Activated T-cell treated with anti-CD3 and anti-CD28 coated beads for 4 hours (primary cell): ENCODE results near the gene PRLH.

ENCODE experiments used
- DNase-seq: peaks from one replicate; pipeline ENCODE4 v3.0.0-alpha.2; 2020

PRLH gene, protein sequence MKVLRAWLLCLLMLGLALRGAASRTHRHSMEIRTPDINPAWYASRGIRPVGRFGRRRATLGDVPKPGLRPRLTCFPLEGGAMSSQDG

DNA sequence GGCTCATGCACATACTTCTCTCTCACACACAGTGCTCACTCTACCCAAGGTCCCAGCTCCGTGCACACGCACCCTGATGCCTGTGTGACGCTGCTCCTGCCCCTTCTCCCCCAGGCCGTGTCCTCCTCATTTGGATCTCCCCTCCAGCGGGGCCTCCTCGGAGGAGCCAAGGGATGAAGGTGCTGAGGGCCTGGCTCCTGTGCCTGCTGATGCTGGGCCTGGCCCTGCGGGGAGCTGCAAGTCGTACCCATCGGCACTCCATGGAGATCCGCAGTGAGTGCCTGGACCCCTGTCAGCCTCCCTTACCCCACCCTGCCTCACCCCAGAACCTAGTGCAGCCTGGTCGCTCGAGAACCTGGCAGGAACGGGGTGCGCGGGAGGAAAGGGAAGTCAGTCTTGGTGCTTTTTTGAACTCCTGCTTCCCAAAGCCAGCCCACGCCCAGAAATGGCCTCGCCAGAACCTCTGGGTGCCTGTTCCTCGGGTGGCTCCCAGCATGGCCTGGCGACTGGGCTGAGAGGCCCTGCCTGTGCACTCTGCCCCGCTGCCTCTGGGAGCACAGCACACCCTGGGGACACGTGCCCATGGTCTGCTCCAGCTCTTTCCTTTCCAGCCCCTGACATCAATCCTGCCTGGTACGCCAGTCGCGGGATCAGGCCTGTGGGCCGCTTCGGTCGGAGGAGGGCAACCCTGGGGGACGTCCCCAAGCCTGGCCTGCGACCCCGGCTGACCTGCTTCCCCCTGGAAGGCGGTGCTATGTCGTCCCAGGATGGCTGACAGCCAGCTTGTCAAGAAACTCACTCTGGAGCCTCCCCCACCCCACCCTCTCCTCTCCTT is at the start of gene PRLH:
TSS of gene PRLH (plus strand) at position 174 of the 835 bp plus-strand sequence. CDS start at position 174, 0 bp downstream.
- no peak for DNase-seq

DNA sequence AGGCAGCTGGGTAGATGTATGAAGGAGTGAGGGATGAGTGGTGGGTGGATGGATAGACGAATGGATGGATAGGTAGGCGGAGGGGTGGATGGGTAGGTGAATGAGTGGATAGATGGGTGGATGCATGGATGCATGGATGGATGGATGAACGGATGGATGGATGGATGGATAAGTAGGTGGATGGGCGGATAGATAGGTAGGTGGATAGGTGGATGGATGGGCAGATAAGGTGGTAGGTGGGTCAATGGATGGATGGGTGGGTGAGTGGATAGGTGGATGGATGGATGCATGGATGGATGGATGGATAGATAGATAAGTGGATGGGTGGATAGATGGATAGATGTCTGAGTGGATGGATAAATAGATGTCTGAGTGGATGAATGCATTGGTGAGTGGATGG is 49.2 kb upstream of the PRLH start:
- no peak for DNase-seq

DNA sequence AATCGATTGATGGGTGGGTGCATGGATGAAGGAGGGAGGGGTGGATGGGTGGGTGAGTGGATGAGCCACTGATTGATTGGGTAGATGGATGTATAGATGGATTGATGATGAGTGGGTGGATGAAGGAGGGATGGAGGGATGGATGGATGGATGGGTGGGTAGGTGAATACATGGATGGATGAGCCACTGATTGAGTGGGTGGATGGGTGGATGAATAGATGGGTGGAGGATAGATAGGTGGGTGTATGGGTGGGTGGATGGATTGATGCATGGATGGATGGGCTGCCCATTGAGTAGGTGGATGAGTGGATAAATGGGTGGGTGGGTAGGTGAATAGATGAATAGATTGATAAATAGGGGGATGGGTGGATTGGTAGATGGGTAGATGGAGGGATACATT is 48.4 kb upstream of the PRLH start:
- DNase-seq: no peak

DNA sequence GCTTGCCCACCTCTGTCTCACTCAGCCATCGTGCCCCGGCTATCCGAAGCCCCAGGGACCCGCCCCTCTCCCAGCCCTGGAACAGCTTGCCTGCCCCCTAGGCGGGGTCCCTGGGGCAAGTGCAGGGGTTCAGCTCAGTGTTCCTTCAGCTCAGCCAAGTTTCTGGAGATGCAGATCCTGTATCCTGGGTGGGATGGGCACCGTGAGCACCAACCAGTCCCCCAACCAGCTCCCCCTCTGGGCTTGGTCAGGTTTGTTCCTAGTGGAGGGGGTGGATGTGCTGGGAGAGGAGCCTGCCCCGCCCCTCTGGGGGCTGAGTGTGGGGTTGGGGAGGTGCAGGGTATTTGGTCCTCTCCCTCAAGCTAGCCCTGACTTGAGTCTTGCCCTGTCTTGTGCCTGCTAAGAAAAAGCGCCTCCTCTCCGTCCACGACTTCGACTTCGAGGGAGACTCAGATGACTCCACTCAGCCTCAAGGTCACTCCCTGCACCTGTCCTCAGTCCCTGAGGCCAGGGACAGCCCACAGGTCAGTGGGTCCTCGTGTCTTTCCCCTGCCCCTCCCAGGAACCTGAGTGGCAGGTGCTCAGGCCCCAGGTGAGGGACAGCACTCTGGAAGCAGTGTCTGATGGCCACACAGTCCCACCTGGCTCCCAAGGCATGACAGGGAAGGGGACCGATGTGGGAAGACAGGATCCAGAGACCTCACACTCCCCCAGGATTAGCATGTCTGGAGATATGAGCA is 46.7 kb upstream of the PRLH start:
- no peak for DNase-seq

DNA sequence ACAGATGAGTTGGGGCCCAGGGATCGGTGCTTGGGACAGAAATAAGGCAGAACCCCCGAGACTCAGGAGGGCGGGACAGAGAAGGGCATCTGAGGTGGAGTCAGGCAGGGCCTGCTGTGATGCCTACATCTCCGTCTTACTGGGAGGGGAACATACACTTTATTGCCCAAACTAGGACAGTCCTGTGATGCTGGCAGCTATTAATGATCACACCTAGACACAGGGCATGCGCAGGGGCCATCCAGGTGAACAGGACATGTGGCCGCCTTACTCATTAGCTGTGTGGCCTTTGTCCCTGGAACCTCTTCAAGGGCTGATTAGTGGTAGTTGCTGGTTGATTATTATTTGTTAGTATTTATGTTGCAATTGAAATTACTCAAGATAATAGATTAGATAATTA is 46.1 kb upstream of the PRLH start:
- no peak for DNase-seq

DNA sequence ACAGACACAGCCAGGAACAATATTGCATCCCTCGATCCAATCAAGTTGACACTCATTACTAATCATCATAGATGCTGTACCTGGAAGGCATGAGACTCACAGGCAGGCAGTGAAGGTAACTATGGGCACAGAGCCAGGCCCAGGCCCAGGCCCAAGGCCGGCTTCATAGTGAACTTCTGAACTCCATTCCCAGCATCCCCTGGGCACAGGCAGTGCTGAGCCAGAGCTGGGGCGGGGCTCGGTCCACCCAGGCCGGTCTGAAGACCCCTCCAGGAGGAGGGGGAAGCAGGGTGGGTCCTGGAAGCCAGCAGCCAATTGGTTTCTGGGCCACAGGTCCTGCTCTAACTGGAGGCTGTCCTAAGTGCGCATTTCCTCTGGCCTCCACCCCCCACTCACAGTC is 41.7 kb upstream of the PRLH start:
- DNase-seq: no peak

DNA sequence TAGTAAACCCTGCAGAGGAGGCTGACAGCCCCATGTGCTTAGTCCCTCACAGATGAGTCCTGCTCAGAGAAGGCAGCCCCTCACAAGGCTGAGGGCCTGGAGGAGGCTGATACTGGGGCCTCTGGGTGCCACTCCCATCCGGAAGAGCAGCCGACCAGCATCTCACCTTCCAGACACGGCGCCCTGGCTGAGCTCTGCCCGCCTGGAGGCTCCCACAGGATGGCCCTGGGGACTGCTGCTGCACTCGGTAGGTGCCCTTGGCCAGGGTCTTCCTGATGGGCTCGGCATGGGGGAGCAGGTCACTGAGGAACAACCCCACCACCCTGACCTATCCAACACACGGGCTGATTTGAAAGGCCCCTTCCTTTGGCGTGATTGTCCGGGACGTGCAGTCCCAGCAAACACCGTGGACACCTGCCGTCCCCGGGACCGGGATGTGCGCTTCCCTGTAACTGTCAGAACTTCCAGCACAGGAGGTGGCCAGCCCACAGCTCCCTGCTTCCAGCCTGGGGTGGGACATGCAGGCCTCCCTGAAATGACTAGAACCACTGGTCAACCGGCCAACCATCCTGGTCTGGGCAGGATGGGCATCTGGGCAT is 40.7 kb upstream of the PRLH start:
- DNase-seq: no peak

DNA sequence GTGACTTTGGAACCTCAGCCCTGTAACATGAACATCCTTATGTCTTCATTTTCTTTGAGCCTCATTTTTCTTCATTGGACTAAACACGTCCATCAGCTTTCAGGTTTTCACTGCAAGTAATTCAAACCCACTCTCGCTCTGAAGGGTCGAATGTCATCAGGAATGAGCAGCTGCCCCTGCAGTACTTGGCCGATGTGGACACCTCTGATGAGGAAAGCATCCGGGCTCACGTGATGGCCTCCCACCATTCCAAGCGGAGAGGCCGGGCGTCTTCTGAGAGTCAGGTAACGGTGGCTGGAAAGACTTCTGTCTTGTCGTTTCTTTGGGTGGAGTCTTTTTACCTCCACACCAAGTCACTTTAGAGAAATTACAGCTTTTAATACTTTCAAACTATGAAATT is 39.1 kb upstream of the PRLH start:
- DNase-seq: no peak

DNA sequence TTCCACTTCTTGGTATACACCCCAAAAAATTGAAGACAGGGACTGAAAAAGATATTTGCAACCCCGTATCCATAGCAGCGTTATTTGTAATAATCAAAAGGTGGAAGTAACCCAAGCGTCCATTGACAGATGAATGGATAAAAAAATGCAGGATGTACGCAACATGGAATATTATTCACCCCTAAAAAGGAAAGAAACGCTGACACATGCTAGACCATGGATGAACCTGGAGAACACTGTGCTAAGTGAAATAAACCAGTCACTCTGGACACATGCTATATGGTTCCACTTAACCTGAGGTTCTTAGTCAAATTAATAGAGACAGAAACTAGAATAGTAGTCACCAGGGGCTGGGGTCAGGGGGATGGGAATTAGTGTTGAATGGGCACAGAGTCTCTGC is 38.6 kb upstream of the PRLH start:
- DNase-seq: no peak

DNA sequence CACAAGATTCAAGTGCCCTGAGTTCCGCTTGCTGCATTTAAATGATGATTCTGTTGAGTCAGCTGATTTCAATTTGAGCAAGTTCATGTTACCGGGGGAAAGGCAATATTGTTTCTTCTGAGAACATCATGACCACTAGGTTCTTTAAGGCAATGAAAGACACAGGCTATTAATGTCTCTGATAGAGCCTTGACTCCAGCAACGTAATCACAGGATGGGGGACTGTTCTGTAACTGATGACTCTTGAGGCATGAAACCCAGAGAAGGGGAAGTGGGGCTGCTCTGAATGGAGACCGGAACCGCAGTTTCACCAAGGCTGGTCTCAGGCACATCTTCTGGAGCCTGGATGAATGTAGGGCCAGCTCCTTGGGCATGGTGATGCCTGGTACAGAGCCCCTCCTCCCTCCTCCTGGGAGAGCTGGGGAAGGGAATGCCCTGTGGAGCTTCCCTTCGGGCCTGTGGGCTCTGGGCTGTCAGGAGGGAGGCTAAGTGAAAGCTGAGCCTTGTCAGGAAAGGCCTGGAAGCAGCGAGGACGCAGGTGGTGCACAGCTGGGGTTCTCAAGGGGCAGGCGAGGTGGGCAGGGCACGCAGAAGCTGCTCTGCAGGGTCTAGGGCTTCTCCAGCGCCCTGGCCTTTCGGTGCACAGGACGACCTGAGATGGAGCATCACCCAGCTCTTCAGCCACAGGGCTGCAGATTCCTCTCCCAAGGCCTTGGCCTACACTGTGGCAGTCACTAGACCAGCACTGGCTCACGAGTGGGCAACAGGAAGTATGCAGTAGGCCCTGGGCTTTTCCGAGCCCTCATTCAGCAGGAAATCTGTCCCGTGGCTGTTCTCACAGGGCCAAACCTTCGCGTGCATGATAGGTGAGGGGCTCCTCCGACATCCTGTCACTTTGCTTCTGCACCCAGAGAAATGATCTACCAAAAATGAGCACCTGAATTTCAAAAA is 36.6 kb upstream of the PRLH start:
- DNase-seq: no peak

DNA sequence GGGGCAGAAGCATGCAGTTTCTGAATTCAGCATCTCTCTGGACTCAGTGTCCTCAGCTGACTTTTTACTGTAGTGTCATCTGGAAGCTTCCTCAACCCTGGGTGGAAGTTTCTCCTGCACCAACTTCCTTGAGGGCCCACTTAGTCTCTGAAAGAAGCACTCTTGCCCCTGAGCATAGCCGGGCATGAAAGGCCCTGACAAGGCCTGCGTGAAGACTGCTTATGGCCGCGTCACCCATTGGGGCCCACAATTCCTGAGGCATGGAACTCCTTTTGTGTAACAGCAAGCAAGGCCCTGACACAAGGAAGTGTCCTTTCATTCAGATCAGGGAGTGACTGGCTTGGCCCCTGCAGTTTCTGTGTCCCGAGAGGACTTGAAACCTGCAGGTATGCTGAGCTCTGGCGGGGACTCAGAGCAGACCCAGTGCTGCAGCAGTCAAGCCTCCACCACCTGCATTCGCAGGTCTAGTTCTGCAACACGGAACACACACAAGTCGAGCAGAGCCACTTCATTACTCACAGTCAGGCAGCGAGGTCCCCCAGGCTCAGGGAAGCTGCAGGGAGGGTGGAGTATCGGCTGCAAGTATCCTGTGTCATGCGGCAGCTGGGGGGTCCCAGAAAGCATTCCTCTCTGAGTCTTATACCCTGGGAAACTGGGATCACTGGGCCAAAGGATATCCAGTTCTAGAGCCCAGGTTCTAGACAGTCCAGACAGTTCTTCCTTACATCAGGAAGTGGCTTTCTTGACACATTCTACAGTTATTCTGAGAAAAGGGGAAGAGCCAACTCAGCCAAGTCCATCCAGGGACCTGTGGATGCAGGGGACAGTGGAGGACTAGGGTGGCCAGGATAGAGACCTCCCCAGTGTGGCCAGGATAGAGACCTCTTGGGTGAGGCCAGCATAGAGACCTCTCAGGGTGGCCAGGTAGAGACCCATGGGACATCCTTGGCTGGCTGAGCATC is 35.6 kb upstream of the PRLH start:
- no peak for DNase-seq

DNA sequence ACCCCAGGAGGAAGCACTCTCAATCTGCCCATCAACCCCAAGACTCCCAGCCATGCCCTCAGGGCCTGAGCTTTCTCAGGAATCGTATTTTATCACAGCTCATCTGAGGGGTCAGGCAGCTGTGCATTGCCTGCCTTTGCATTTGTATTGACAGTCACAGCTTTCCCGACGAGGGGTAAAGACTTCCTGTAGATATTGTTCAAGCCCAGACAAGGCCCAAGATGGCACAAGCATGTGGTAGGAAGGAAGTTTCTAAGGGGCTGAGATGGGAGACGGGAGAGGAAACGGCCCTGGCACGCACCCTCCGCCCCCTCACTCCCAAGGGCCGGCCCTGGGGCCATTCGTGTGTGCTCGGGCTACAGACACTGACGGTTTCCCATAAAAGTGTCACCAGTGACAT is 34.2 kb upstream of the PRLH start:
- no peak for DNase-seq

DNA sequence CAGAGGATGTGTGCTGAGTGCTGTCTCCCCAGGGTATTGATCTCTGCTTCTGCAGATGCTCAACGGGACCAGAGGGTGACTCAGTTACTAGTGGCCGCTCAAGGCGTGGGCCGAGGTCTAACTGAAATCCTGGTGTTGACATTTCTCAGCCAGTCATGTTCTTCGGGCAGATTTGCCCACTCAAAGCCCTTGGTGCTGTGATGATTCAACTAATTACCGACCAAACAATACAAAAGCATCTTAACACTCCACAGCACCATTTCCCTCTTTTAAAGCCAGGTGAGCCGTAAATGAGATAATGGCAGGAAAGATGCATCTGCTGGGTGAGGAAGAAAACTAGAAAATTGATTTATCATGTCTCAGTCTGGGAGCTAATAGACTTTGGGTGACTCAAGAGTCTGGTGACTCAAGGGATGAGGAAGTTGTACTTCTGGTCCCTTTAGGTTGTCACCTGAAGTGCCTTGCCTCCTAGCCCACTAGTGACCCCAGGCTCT is 32.7 kb upstream of the PRLH start:
- no peak for DNase-seq

DNA sequence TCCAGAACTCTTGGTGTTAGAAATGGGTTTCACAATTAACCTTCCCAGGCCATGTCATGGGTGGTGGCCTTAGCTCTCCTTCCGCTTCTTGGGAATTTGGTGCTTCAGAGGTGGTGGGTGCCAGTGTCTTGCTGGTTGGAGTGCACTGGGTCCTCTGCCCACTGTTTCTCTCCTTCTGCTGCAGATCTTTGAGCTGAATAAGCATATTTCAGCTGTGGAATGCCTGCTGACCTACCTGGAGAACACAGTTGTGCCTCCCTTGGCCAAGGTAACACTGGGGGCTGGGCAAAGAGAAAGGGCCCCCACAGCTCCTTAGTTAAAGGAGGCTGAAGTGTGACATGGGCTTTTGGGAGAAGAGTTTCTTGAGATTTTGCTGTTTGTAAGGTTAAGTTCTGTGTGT is 32.0 kb upstream of the PRLH start:
- DNase-seq: no peak

DNA sequence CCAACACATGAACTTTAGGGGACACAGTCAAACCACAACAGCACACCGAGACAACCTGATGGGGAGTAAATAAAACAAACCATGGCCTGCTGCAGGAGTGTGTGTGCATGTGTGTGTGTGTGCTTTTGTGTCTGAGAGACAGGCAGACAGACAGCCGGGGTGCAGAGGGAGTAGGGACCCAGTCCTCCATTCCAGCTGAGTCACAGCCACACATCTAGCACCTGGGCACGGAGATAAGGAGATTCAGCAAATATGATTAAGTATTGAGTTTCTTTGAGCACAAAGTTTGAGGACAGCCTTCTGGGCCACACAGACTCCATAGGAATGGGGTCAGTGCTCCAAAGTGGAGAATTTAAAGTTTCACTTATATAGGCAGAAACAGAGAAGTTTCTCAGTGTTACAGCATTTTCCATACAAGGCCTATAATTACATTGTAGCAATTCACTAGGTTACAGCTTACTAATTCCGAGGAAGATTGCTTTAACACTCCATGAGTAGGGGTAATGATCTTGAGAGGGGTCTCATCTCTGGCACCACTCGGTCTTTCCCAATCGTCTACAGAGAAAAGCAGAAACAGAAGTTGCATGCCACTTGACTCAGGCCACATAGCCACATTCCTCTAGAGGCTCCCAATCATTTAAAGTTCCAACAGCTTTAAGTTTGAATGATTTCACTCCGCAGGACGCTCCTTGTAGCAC is 30.8 kb upstream of the PRLH start:
- no peak for DNase-seq

DNA sequence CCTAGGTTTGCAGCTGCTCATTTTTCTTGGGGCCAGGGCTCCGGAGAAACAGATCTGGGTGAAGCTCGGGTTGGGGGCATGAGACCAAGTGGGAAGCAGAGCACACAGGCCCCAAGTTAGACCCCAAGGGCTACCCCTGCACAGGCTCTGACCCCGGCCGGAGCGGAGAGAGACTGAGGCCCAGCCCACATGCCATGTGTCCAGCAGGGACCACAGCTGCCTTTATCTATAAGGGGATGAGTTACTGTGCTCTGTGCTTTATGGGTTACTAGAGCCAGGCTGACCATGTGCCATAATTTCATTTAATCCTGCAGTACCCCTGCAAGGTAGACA is 30.3 kb upstream of the PRLH start:
- no peak for DNase-seq

DNA sequence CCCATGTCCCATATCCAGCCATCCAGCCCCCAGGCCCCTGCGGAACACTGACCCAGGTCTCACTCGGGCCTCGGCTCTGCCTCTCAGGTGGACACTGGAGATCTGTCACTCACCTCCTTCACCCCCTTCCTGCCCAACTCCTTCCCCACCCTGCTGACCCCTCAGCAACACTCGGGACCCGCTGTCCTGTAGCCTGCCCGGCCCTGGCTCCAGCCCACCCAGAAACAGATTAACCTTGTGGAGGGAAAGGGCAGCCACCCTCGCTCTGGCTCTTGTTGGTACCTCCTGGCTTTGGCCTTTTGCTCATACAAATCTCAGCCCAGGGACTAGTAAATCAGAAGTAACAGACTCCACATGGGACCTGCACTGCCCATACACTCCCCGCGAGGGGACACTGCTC is 29.8 kb upstream of the PRLH start:
- DNase-seq: no peak

DNA sequence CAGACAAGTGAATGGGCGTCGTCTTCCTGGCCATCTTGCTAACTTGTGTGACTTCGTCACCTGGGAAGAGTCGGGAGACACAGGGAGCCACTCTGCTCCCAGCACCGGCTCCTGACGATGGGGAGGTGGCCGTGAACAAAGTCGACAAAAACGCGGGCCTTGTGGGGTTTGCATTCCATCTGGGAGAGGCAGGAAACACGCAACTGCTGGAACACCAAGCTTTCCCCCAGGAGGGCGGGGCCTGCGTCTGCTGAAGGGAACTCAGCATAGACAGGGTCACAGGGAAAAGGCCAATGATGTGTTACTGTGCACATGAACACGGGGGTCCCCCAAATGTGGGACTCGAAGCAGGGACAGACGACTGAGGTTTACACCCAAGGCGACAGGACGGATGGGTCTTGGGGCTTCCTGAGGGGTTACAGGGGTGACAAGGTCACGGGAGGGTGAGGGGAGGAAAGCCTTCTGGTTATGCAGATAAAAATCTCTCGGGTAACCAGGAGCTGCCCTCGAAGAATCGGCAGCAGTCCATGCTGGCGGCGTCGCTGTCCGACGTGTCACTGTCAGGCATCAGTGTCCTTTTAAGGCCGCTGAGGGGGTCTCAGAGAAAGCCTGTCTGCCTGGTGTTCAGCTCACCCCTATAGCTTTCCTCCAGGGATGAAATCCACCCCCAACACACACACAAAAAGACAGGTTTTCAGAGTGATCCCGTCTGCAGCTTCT is 28.2 kb upstream of the PRLH start:
- DNase-seq: no peak

DNA sequence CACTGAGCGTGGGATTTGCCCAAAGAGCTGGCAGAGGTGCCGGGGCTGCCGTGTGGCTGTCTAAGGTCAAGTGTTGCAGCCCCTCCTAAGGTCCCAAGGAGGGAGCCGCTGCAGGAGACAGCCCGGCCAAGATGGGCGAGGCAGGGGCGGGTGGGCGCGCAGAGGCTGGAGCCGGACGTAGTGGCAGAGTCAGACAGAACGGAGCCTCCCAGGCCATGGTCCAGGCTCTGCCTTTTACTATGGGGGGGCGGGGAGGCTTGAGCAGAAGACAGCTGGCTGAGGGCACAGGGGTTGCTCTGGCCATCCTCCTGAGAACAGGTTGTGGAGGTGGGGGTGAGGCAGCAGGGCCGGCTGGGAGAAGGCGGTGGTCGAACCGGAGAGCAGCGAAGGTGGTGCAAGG is 27.5 kb upstream of the PRLH start:
- no peak for DNase-seq

DNA sequence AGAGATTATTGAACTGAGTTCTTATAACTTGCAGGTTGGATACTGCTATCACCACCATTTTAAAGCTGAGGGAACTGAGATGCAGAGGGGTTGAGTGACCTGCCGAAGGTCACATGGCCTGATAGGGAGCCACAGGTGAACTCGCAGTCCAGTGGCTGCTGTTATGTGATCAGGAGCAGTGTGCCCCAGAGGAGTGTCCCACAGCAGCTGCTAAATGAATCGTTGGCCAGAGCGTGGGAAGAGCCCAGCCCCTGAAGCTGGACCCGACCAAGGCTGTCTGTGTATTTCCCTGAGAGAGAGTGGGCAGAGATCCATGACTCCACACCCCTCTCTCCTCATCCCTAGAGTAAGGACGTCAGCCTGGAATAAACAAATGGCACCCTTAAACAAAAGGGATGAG is 26.7 kb upstream of the PRLH start:
- DNase-seq: no peak
